Cerebellar cortex (tissue), 1 donor: ENCODE measurements around the gene KIF6.
"Not testable (repeated sequence)": the region's sequence is repeated elsewhere in the genome, so short reads cannot be mapped to it uniquely, and the experiment has no call there.

Experiments used
- DNase-seq: peaks from one replicate; pipeline ENCODE4 v3.0.0-alpha.2; 2015; ENCODE audit warnings: low spot score

The KIF6 gene

GRCh38 chr6:39553860-39554802 lies 171.1 kb downstream of the KIF6 start:
- no peak for DNase-seq

GRCh38 chr6:39553029-39553428 lies 172.2 kb downstream of the KIF6 start:
- DNase-seq: no peak

- peak; percentile 4 for DNase-seq
Observed at GRCh38 chr6:39550191-39550590, 175.0 kb downstream of the KIF6 start.

GRCh38 chr6:39546731-39547130 lies 178.5 kb downstream of the KIF6 start:
- no peak for DNase-seq

GRCh38 chr6:39543950-39544349 lies 181.3 kb downstream of the KIF6 start:
- DNase-seq: no peak

- DNase-seq: no peak
Observed at GRCh38 chr6:39543095-39543494, 182.1 kb downstream of the KIF6 start.

- no peak for DNase-seq
Observed at GRCh38 chr6:39540454-39540853, 184.8 kb downstream of the KIF6 start.

- DNase-seq: no peak
Observed at GRCh38 chr6:39530201-39530759, 194.9 kb downstream of the KIF6 start.

- no peak for DNase-seq
Observed at GRCh38 chr6:39527792-39528564, 197.2 kb downstream of the KIF6 start.

GRCh38 chr6:39524007-39524406 lies 201.2 kb downstream of the KIF6 start:
- DNase-seq: no peak

GRCh38 chr6:39521958-39522357 lies 203.2 kb downstream of the KIF6 start:
- DNase-seq: no peak

- no peak for DNase-seq
Observed at GRCh38 chr6:39520916-39521315, 204.3 kb downstream of the KIF6 start.

GRCh38 chr6:39520411-39520810 lies 204.8 kb downstream of the KIF6 start:
- DNase-seq: no peak

GRCh38 chr6:39518221-39518620 lies 207.0 kb downstream of the KIF6 start:
- no peak for DNase-seq

- no peak for DNase-seq
Observed at GRCh38 chr6:39517756-39518155, 207.5 kb downstream of the KIF6 start.

GRCh38 chr6:39516471-39516870 lies 208.7 kb downstream of the KIF6 start:
- no peak for DNase-seq

- no peak for DNase-seq
Observed at GRCh38 chr6:39515471-39515870, 209.7 kb downstream of the KIF6 start.

GRCh38 chr6:39515006-39515405 lies 210.2 kb downstream of the KIF6 start:
- DNase-seq: no peak

GRCh38 chr6:39509831-39510230 lies 215.4 kb downstream of the KIF6 start:
- DNase-seq: not testable (repeated sequence)

GRCh38 chr6:39508515-39508914 lies 216.7 kb downstream of the KIF6 start:
- no peak for DNase-seq

- DNase-seq: no peak
Observed at GRCh38 chr6:39507331-39507998, 217.7 kb downstream of the KIF6 start.

GRCh38 chr6:39502362-39502955 lies 222.7 kb downstream of the KIF6 start:
- DNase-seq: not testable (repeated sequence)
